ENCODE data around the gene KDSR. TPM values are rescaled to one million over a fixed set of nuclear protein-coding genes. Genes with fewer than 3 reads are reported as not detected.

KDSR gene
- polyA plus RNA-seq, 2 of the 4 experiments (the other 2 are of a cell fraction) = 13.6 to 21.2 TPM

- Histone ChIP-seq H3K4me2 (no peak overlapping the region), H3K9me3 (no peaks in the 10 kb centered on the region), H3K27ac (no peak overlapping the region), H3K4me3 (no peak overlapping the region), H3K4me1 (no peaks in the 10 kb centered on the region)
- FAIRE-seq (no peak), ATAC-seq (no peak), DNase-seq (ENCODE audit: low read depth in 1 of 2, low spot score in 1 of 2) (no peak)
- TF ChIP-seq RAD21 (conservative IDR thresholded peaks at IDR 0.05 in 1 of 2, IDR thresholded peaks at IDR 0.05 in 1 of 2) = no peak
- no peak for TF ChIP-seq BCL3 (IDR thresholded peaks at IDR 0.05)
- TF ChIP-seq RCOR1 (IDR thresholded peaks at IDR 0.05; ENCODE audit: low read depth, low read length) = no peak
- ChIA-PET POLR2A (no interaction called here), CTCF (no interaction called here)
- 89% methylated on average over 3 of the region's 3 CpGs for WGBS (ENCODE audit: missing lambda C conversion rate)
Observed at GRCh38 chr18:63399300-63399699, 32.3 kb upstream of the KDSR start.

GRCh38 chr18:63397349-63397748, 30.3 kb upstream of the KDSR start:
- TF ChIP-seq EP300 (IDR thresholded peaks at IDR 0.05) = no peak
- TF ChIP-seq ZSCAN20 (CRISPR knock-in tag; IDR thresholded peaks at IDR 0.05) = no peak
- no peak for TF ChIP-seq ESRRA (IDR thresholded peaks at IDR 0.05; ENCODE audit: borderline replicate concordance, low read length)
- TF ChIP-seq USF2 (IDR thresholded peaks at IDR 0.05) = no peak
- TF ChIP-seq CHD4 (IDR thresholded peaks at IDR 0.05; ENCODE audit: borderline replicate concordance) = no peak
- TF ChIP-seq HOXB5 (CRISPR knock-in tag; IDR thresholded peaks at IDR 0.05) = no peak
- TF ChIP-seq NFE2L2 (conservative IDR thresholded peaks at IDR 0.05; ENCODE audit: low read length) = no peak
- TF ChIP-seq CBX8 (IDR thresholded peaks at IDR 0.05) = no peak
- no peak for TF ChIP-seq FOSL2 (IDR thresholded peaks at IDR 0.05)
- no peak for TF ChIP-seq FOSL2 (CRISPR knock-in tag; IDR thresholded peaks at IDR 0.05)
- no peak for TF ChIP-seq RCOR1 (IDR thresholded peaks at IDR 0.05; ENCODE audit: low read depth, low read length)
- TF ChIP-seq TFCP2L1 (CRISPR knock-in tag; IDR thresholded peaks at IDR 0.05) = no peak
- TF ChIP-seq HES2 (IDR thresholded peaks at IDR 0.05) = no peak
- TF ChIP-seq E2F6 (IDR thresholded peaks at IDR 0.05; ENCODE audit: borderline replicate concordance, low read depth) = no peak
- no peak for TF ChIP-seq HDAC2 (IDR thresholded peaks at IDR 0.05)
- H3K4me2 ChIP-seq = no peak overlapping the region
- H3K9me3 ChIP-seq = no peaks in the 10 kb centered on the region
- ChIA-PET CTCF (no interaction called here), POLR2A (no interaction called here)
- no peak for DNase-seq (ENCODE audit: low read depth in 1 of 2, low spot score in 1 of 2)
- no peak overlapping the region for H3K27ac ChIP-seq
- no peak overlapping the region for H3K4me3 ChIP-seq
- 100% methylated on average over 1 of the region's 1 CpG for WGBS (ENCODE audit: missing lambda C conversion rate)
- no peaks in the 10 kb centered on the region for H3K4me1 ChIP-seq
- no peak for FAIRE-seq
- ATAC-seq = no peak

- Histone ChIP-seq H3K9me3 (no peaks in the 10 kb centered on the region), H3K4me2 (no peak overlapping the region), H3K4me1 (no peaks in the 10 kb centered on the region), H3K4me3 (no peak overlapping the region), H3K27ac (no peak overlapping the region)
- CTCF ChIA-PET = interaction anchor here (0.5 to 1.4 kb wide), 2 partner anchors 11 to 376 kb away, joined by 3 to 4 read pairs; no protein-coding TSS in a partner anchor
- FAIRE-seq = no peak
- 96% methylated on average over 1 of the region's 1 CpG for WGBS (ENCODE audit: missing lambda C conversion rate)
- ATAC-seq = no peak
- POLR2A ChIA-PET = no interaction called here
- DNase-seq (ENCODE audit: low read depth in 1 of 2, low spot score in 1 of 2) = no peak
- TF ChIP-seq ZC3H11A (IDR thresholded peaks at IDR 0.05) (no peak), EHF (CRISPR knock-in tag; IDR thresholded peaks at IDR 0.05) (no peak), POLR2AphosphoS2 (conservative IDR thresholded peaks at IDR 0.05; ENCODE audit: low read length) (no peak), BHLHE40 (IDR thresholded peaks at IDR 0.05; ENCODE audit: low read depth, low read length) (no peak), HES2 (IDR thresholded peaks at IDR 0.05) (no peak), SREBF2 (IDR thresholded peaks at IDR 0.05) (no peak), SMC3 (IDR thresholded peaks at IDR 0.05) (no peak), EHMT2 (IDR thresholded peaks at IDR 0.05; ENCODE audit: low read depth) (no peak), TP53 (CRISPR knock-in tag; IDR thresholded peaks at IDR 0.05) (no peak), HOXB13 (CRISPR knock-in tag; IDR thresholded peaks at IDR 0.05; ENCODE audit: low read depth) (no peak), PHF8 (IDR thresholded peaks at IDR 0.05; ENCODE audit: borderline replicate concordance, low read depth) (no peak), CBX2 (IDR thresholded peaks at IDR 0.05; ENCODE audit: borderline replicate concordance, low read depth) (no peak), CBX8 (IDR thresholded peaks at IDR 0.05) (no peak), PBX3 (IDR thresholded peaks at IDR 0.05) (no peak), CEBPB (IDR thresholded peaks at IDR 0.05) (no peak), NFE2L2 (conservative IDR thresholded peaks at IDR 0.05; ENCODE audit: low read length) (no peak), ZNF302 (CRISPR knock-in tag; IDR thresholded peaks at IDR 0.05) (no peak), E2F6 (IDR thresholded peaks at IDR 0.05; ENCODE audit: borderline replicate concordance, low read depth) (no peak)
Observed at GRCh38 chr18:63395503-63395902, 28.5 kb upstream of the KDSR start.

All from A549 (cell line).